Heart right ventricle (tissue), 16 donors: ENCODE data around the gene CUEDC2. TPM values are rescaled to one million over a fixed set of nuclear protein-coding genes. Genes with fewer than 3 reads are reported as not detected.

Source experiments
- ATAC-seq, 8 donors: fragments of 200-7000 bp; cut with Tn5 transposase; one replicate each; pipeline ENCODE4 v1.9.1; 2020; ENCODE audit warnings: mild to moderate bottlenecking in 8 of 8, moderate library complexity in 8 of 8, moderate number of reproducible peaks in 1 of 8
- DNase-seq, 2 donors: peaks; one replicate each; pipeline ENCODE4 v3.0.0-alpha.2; 2020
- H3K27ac ChIP-seq, 10 donors: fragments of 200-600 bp; sonication (generic) in 2 of 10; one replicate each; pipeline versions ENCODE4 v1.5.0 to v1.8.0; 2020 to 2022; ENCODE audit warnings: mild to moderate bottlenecking in 3 of 10
- H3K27me3 ChIP-seq, 7 donors: fragments of 200-600 bp; one replicate each; pipeline ENCODE4 v1.8.0; 2021 to 2022; ENCODE audit warnings: mild to moderate bottlenecking in 2 of 7
- H3K36me3 ChIP-seq, 9 donors: fragments of 200-600 bp; sonication (generic) in 1 of 9; one replicate each; pipeline versions ENCODE4 v1.5.0 to v1.8.0; 2020 to 2022; ENCODE audit warnings: mild to moderate bottlenecking in 2 of 9
- H3K4me1 ChIP-seq, 9 donors: fragments of 200-600 bp; sonication (generic) in 1 of 9; one replicate each; pipeline versions ENCODE4 v1.5.0 to v1.8.0; 2020 to 2022; ENCODE audit warnings: mild to moderate bottlenecking in 4 of 9
- H3K4me3 ChIP-seq, 10 donors: fragments of 200-600 bp; sonication (generic) in 2 of 10; one replicate each; pipeline versions ENCODE4 v1.5.0 to v1.8.0; 2020 to 2022; ENCODE audit warnings: mild to moderate bottlenecking in 7 of 10, moderate library complexity in 2 of 10
- H3K9me3 ChIP-seq, 11 donors: fragments of 200-600 bp in 10 of 11; sonication (generic) in 2 of 11; one replicate each; pipeline versions ENCODE4 v1.5.0 to v1.8.0; 2013 to 2022; ENCODE audit warnings: mild to moderate bottlenecking in 2 of 11, control low read depth in 1 of 11, moderate library complexity in 1 of 11
- CTCF ChIP-seq, 9 donors: fragments of 200-600 bp; sonication (generic) in 2 of 9; IDR thresholded peaks; one replicate each; pipeline versions ENCODE4 v1.5.0 to v1.8.0; 2021 to 2022; ENCODE audit warnings: antibody characterized with exemption in 9 of 9, mild to moderate bottlenecking in 5 of 9, moderate library complexity in 1 of 9
- WGBS, 2 donors: extraction: QIAGEN DNeasy Blood & Tissue Kit; methylation state at CpG; one replicate each; pipeline ENCODE4 v1.1.7; 2013; ENCODE audit warnings: inconsistent platforms in 1 of 2; 5-methylcytosine and 5-hydroxymethylcytosine counted together
- intact Hi-C, 10 donors: fragments of 100-400 bp; cut with DNase I; formaldehyde crosslinking; loops; one replicate each; pipeline versions ENCODE4 v1.11.1 to v1.14.2; 2022
- polyA plus RNA-seq, 2 donors: library from polyadenylated mRNA; stranded (reverse); fragments of 200-250 nt; gene quantifications; one replicate each; pipeline ENCODE4 v1.2.3, GENCODE V29; 2013
- total RNA-seq, 10 donors: library from RNA; stranded (reverse); fragmentation: NEBNext Ultra II Directional in 3 of 10; extraction: Animal tissue kit (Norgen Biotek cat#: 25700) in 3 of 10; gene quantifications; one replicate each; pipeline versions ENCODE4 v1.2.1 to v1.2.4, GENCODE V29; 2021 to 2023
- donor health status: Arrhythmogenic right ventricular cardiomyopathy.
- donor health status: ischemic (EF 13 %, LVEDD 7.1; RV severe dilation, severe dysfunction).
- donor health status: healthy with polysubstance abuse.
- donor health status: DM: no; HTN: yes; CAD: no.
- donor health status: DM: no; HTN: no; CAD: no.
- donor health status: ischemic (EF 25% LVEDD 6.9; RV normal size, moderate dysfunction).
- donor health status: ischemic (EF 25% LVEDD 5.7; RV mildly dilated, moderate dysfunction).
- donor health status: healthy.
- donor health status: DM: yes; HTN: yes; CAD: no.
- donor health status: Ischemic cardiomyopathy.
- donor health status: ischemic (EF 35%, LVEDD 5.7; RV mildly dilated, moderate dysfunction).
- donor health status: nonischemic (EF 11% LVEDD 7.7; RV severe dilation, severe dysfunction).
- donor health status: DM: yes; HTN: yes; CAD: no.
- donor health status: PGD.
- donor health status: ischemic (EF 29% LVEDD 5.4; RV normal size, mild dysfunction).
- donor health status: nonischemic (EF 23%, LVEDD 6.1; RV moderate dilation, normal function).

The CUEDC2 gene
- total and polyA plus RNA-seq, 12 donors = 60.0 to 84.3 (median 79.1) TPM

DNA sequence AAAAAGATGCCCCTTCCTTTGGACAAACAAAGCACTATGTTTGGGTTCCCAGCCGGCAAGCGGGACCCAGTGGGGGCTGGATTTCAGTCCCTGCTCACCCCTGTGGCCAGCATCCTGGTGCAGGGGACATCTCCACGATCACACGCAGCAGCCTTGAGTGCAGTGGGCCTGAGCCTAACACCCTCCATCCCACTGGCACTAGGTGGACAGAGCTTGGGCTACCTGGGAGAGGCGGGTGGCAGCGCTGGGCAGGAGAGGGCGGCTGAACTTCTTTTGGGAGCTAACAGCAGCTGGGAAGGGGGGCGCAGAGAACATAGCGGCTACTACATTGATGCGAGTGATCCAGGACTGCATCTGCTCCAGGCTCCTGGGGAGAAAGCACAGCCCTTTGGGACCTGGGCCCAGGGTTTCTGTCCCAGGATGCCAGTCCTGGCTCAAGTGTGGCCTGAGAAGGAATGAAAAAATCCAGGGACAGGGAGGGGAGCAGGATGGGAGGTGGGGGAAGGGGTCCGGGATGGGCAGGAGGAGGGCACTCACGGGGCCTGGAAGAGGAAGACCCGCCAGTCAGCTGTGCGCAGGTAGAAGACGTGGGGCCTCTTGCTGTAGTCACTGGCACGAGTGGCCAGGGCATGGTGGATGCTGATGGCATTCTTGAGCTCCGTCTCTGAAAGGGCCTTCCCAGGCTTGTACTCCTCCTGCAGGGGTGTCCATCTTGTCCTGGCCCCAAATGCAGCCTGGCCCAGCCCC, 27.8 kb downstream of the CUEDC2 start:
- H3K4me1 ChIP-seq = peaks cover 3 to 17% (median 14%) of the 10 kb centered on the region in 9 donors
- H3K9me3 ChIP-seq = no peaks in the 10 kb centered on the region
- no peak overlapping the region for H3K4me3 ChIP-seq
- WGBS, 2 donors = 85 to 90% methylated on average over 17 of the region's 17 CpGs
- ATAC-seq (no peak), DNase-seq (no peak)
- intact Hi-C loops = loop anchor here in 1 of 10 donors (1.0 kb wide), 1 partner anchor 173 kb away; no protein-coding TSS in a partner anchor
- H3K27me3 ChIP-seq = peaks cover 5 to 26% (median 21%) of the 10 kb centered on the region in 7 donors
- no peak overlapping the region for H3K27ac ChIP-seq
- peaks cover 0 to 41% (median 12%) of the 10 kb centered on the region in 9 donors for H3K36me3 ChIP-seq
- TF ChIP-seq CTCF (IDR thresholded peaks at IDR 0.05) = no peak

DNA sequence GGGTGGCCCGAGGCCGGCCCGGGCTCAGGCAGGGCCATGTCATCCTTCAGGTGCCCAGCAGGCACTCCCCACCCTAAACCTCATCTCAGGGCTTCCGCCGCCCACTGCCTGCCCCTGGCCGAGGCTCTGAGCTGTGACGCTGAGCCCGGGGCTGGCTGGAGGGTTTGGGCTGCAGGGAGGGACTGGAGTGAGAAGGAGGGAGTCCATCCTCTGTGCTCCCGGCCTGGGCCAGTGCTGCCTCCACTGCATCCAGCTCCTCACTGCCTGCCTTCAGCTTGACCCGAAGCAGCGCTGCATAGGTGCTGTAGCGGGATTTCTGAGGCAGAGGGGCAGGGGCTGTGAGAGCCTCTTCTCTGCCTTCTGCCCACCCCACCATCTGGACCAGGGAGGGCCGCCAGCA, 29.3 kb downstream of the CUEDC2 start:
- ATAC-seq (no peak), DNase-seq (no peak)
- H3K36me3 ChIP-seq = peaks cover 0 to 52% (median 12%) of the 10 kb centered on the region in 9 donors
- peaks cover 7 to 19% (median 16%) of the 10 kb centered on the region in 9 donors for H3K4me1 ChIP-seq
- no peaks in the 10 kb centered on the region for H3K9me3 ChIP-seq
- intact Hi-C loops = no loop called here
- WGBS, 2 donors = 87 to 91% methylated on average over 13 of the region's 13 CpGs
- H3K4me3 ChIP-seq = no peak overlapping the region
- no peak for TF ChIP-seq CTCF (IDR thresholded peaks at IDR 0.05)
- H3K27ac ChIP-seq = no peak overlapping the region
- peaks cover 1 to 14% (median 8%) of the 10 kb centered on the region in 7 donors for H3K27me3 ChIP-seq

DNA sequence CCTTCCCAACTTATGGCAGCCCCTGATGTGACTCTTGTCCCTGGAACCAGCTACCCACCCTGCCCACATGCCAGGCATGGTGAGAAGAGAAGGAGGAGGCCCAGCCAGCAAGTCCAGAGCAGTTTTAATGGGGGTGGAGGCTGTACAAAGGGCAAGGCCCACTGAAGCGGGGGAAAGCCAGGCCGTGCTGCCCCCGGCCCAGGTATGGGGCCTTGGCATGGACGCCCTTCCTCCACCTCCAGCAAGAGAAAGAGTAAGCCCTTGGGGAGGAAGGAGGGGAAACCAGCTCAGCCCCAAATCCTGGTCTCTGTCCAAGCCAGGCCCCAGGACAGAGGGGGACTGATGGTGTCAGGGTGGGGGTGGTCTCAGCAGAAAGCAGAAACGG, 29.9 kb downstream of the CUEDC2 start:
- peaks cover 0 to 58% (median 12%) of the 10 kb centered on the region in 9 donors for H3K36me3 ChIP-seq
- intact Hi-C loops = no loop called here
- 86 to 90% methylated on average over 5 of the region's 5 CpGs for WGBS, 2 donors
- no peaks in the 10 kb centered on the region for H3K9me3 ChIP-seq
- no peak for ATAC-seq
- no peak for DNase-seq
- no peak overlapping the region for H3K27ac ChIP-seq
- no peak overlapping the region for H3K4me3 ChIP-seq
- no peak for TF ChIP-seq CTCF (IDR thresholded peaks at IDR 0.05)
- peaks cover 0 to 7% (median 2%) of the 10 kb centered on the region in 7 donors for H3K27me3 ChIP-seq
- peaks cover 7 to 24% (median 17%) of the 10 kb centered on the region in 9 donors for H3K4me1 ChIP-seq

DNA sequence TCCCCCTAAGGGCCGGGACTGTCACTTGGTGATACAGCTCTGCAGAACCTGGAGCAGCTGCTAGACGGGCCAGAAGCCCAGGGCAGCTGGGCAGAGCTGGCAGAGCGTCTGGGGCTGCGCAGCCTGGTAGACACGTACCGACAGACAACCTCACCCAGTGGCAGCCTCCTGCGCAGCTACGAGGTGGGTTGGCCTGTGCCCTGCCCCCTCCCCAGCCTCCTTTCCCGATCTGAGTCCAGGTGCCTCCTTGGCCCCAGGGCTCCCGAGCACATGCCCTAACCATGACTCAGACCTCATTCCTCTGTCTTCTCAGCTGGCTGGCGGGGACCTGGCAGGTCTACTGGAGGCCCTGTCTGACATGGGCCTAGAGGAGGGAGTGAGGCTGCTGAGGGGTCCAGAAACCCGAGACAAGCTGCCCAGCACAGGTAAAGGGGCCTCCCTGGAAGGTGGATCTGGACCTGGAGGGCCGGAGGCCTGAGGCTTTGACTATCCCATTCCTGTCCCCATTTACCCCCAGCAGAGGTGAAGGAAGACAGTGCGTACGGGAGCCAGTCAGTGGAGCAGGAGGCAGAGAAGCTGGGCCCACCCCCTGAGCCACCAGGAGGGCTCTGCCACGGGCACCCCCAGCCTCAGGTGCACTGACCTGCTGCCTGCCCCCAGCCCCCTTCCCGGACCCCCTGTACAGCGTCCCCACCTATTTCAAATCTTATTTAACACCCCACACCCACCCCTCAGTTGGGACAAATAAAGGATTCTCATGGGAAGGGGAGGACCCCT, 30.5 kb downstream of the CUEDC2 start:
- H3K9me3 ChIP-seq = no peaks in the 10 kb centered on the region
- intact Hi-C loops = loop anchor here in 1 of 10 donors (1.0 kb wide), 1 partner anchor 234 kb away; no protein-coding TSS in a partner anchor
- peaks cover 0 to 2% (median 0%) of the 10 kb centered on the region in 7 donors for H3K27me3 ChIP-seq
- 85 to 87% methylated on average over 17 to 18 of the region's 18 CpGs for WGBS, 2 donors
- no peak for ATAC-seq
- DNase-seq = no peak
- H3K36me3 ChIP-seq = peaks cover 0 to 64% (median 12%) of the 10 kb centered on the region in 9 donors
- no peak overlapping the region for H3K4me3 ChIP-seq
- H3K4me1 ChIP-seq = peaks cover 7 to 30% (median 18%) of the 10 kb centered on the region in 9 donors
- TF ChIP-seq CTCF (IDR thresholded peaks at IDR 0.05) = no peak
- no peak overlapping the region for H3K27ac ChIP-seq
